Measurements from ENCODE around the gene DNASE1L1. TPM values are rescaled to one million over a fixed set of nuclear protein-coding genes. Genes with fewer than 3 reads are reported as not detected.
"Not testable (repeated sequence)": the region's sequence is repeated elsewhere in the genome, so short reads cannot be mapped to it uniquely, and the experiment has no call there.

DNASE1L1 gene
- total RNA-seq, 1 donor from 2014 or later = 32.9 TPM

GRCh38 chrX:154417157-154417556 is 8.1 kb upstream of the DNASE1L1 start:
- intact Hi-C loops (cut with DNase I) = no loop called here

GRCh38 chrX:154413142-154413541 is 4.1 kb upstream of the DNASE1L1 start:
- intact Hi-C loops (cut with DNase I) = no loop called here
- no peak for DNase-seq (ENCODE audit: low spot score)

More at GRCh38 chrX:154417157-154417556, 8.1 kb upstream of the DNASE1L1 start:
- no peak for DNase-seq (ENCODE audit: low spot score)

GRCh38 chrX:154412468-154412867 is 3.4 kb upstream of the DNASE1L1 start:
- no peak for DNase-seq (ENCODE audit: low spot score)
- intact Hi-C loops (cut with DNase I) = no loop called here

GRCh38 chrX:154411981-154412340 is 2.9 kb upstream of the DNASE1L1 start:
- peak; percentile 86 for DNase-seq (ENCODE audit: low spot score)
- intact Hi-C loops (cut with DNase I) = no loop called here

- no peak for DNase-seq (ENCODE audit: low spot score)
- intact Hi-C loops (cut with DNase I) = no loop called here
Observed at GRCh38 chrX:154408659-154409221, 314 bp downstream of the DNASE1L1 start.

- intact Hi-C loops (cut with DNase I) = no loop called here
- no peak for DNase-seq (ENCODE audit: low spot score)
Observed at GRCh38 chrX:154404625-154405192, 4.3 kb downstream of the DNASE1L1 start.

GRCh38 chrX:154403858-154404257 is 5.2 kb downstream of the DNASE1L1 start:
- intact Hi-C loops (cut with DNase I) = no loop called here
- no peak for DNase-seq (ENCODE audit: low spot score)

- intact Hi-C loops (cut with DNase I) = no loop called here
- DNase-seq (ENCODE audit: low spot score) = no peak
Observed at GRCh38 chrX:154403192-154403591, 5.9 kb downstream of the DNASE1L1 start.

GRCh38 chrX:154402622-154403127 is 6.4 kb downstream of the DNASE1L1 start:
- intact Hi-C loops (cut with DNase I) = no loop called here
- DNase-seq (ENCODE audit: low spot score) = no peak

GRCh38 chrX:154401918-154402621 is 7.0 kb downstream of the DNASE1L1 start:
- intact Hi-C loops (cut with DNase I) = no loop called here
- DNase-seq (ENCODE audit: low spot score) = no peak

- intact Hi-C loops (cut with DNase I) = no loop called here
Observed at GRCh38 chrX:154401045-154401799, 7.8 kb downstream of the DNASE1L1 start.

GRCh38 chrX:154400369-154400817 is 8.7 kb downstream of the DNASE1L1 start:
- intact Hi-C loops (cut with DNase I); DNase-seq (ENCODE audit: low spot score): not testable (repeated sequence)

More at GRCh38 chrX:154401045-154401799, 7.8 kb downstream of the DNASE1L1 start:
- no peak for DNase-seq (ENCODE audit: low spot score)

- DNase-seq (ENCODE audit: low spot score) = no peak
- intact Hi-C loops (cut with DNase I) = loop anchor here (10.0 kb wide), 1 partner anchor 45 kb away; the partner anchor contains the start of gene FAM50A
Observed at GRCh38 chrX:154399527-154400368, 9.3 kb downstream of the DNASE1L1 start.

- intact Hi-C loops (cut with DNase I) = loop anchor here (10.0 kb wide), 1 partner anchor 46 kb away; the partner anchor contains the start of gene FAM50A
- peak; percentile 92 for DNase-seq (ENCODE audit: low spot score)
Observed at GRCh38 chrX:154398668-154399526, 10.2 kb downstream of the DNASE1L1 start.

- peak; percentile 97 for DNase-seq (ENCODE audit: low spot score)
- intact Hi-C loops (cut with DNase I) = loop anchor here (10.0 kb wide), 1 partner anchor 47 kb away; the partner anchor contains the start of gene FAM50A
Observed at GRCh38 chrX:154397888-154398667, 11.0 kb downstream of the DNASE1L1 start, which contains the start of gene RPL10. TSS of gene RPL10 (plus strand) at chrX:154398377. CDS start at chrX:154398520, 143 bp downstream.

GRCh38 chrX:154396973-154397887 is 11.8 kb downstream of the DNASE1L1 start:
- intact Hi-C loops (cut with DNase I) = loop anchor here (10.0 kb wide), 1 partner anchor 48 kb away; the partner anchor contains the start of gene FAM50A

More at GRCh38 chrX:154396973-154397887, 11.8 kb downstream of the DNASE1L1 start:
- no peak for DNase-seq (ENCODE audit: low spot score)

All from cardiac septum (tissue), 1 donor.